Activated naive CD8-positive, alpha-beta T cell (primary cell): Measurements from ENCODE around the gene MBOAT1.

Experiments
- H3K27ac Mint-ChIP-seq: one replicate; pipeline ENCODE4 v1.8.0; 2021; ENCODE audit warnings: mixed read lengths
- H3K27me3 Mint-ChIP-seq: one replicate; pipeline ENCODE4 v1.8.0; 2021; ENCODE audit warnings: mixed read lengths
- H3K36me3 Mint-ChIP-seq: one replicate; pipeline ENCODE4 v1.8.0; 2021; ENCODE audit warnings: mixed read lengths
- H3K4me1 Mint-ChIP-seq: one replicate; pipeline ENCODE4 v1.8.0; 2021; ENCODE audit warnings: low read depth, mixed read lengths
- H3K4me3 Mint-ChIP-seq: one replicate; pipeline ENCODE4 v1.8.0; 2021; ENCODE audit warnings: mild to moderate bottlenecking, mixed read lengths
- H3K9me3 Mint-ChIP-seq: one replicate; pipeline ENCODE4 v1.8.0; 2021; ENCODE audit warnings: low read depth, mixed read lengths

The MBOAT1 gene

GRCh38 chr6:20238688-20239587 lies 26.7 kb upstream of the MBOAT1 start:
- no peak overlapping the region for H3K4me3 Mint-ChIP-seq
- no peaks in the 10 kb centered on the region for H3K36me3 Mint-ChIP-seq
- no peak overlapping the region for H3K27ac Mint-ChIP-seq
- no peaks in the 10 kb centered on the region for H3K9me3 Mint-ChIP-seq
- peaks cover 4% of the 10 kb centered on the region for H3K4me1 Mint-ChIP-seq
- H3K27me3 Mint-ChIP-seq: no peaks in the 10 kb centered on the region

GRCh38 chr6:20237677-20238460 lies 25.6 kb upstream of the MBOAT1 start:
- Mint-ChIP-seq H3K4me1 (peaks cover 4% of the 10 kb centered on the region), H3K27ac (no peak overlapping the region), H3K4me3 (no peak overlapping the region), H3K9me3 (no peaks in the 10 kb centered on the region), H3K27me3 (no peaks in the 10 kb centered on the region), H3K36me3 (no peaks in the 10 kb centered on the region)

- no peaks in the 10 kb centered on the region for H3K36me3 Mint-ChIP-seq
- no peak overlapping the region for H3K27ac Mint-ChIP-seq
- peaks cover 4% of the 10 kb centered on the region for H3K4me1 Mint-ChIP-seq
- H3K9me3 Mint-ChIP-seq: no peaks in the 10 kb centered on the region
- no peak overlapping the region for H3K4me3 Mint-ChIP-seq
- no peaks in the 10 kb centered on the region for H3K27me3 Mint-ChIP-seq
Measured at GRCh38 chr6:20236909-20237600, 24.8 kb upstream of the MBOAT1 start.

- H3K4me3 Mint-ChIP-seq: no peak overlapping the region
- no peaks in the 10 kb centered on the region for H3K9me3 Mint-ChIP-seq
- H3K27me3 Mint-ChIP-seq: no peaks in the 10 kb centered on the region
- H3K36me3 Mint-ChIP-seq: no peaks in the 10 kb centered on the region
- H3K4me1 Mint-ChIP-seq: peaks cover 4% of the 10 kb centered on the region
- no peak overlapping the region for H3K27ac Mint-ChIP-seq
Measured at GRCh38 chr6:20236344-20236743, 24.1 kb upstream of the MBOAT1 start.

GRCh38 chr6:20235041-20235440 lies 22.8 kb upstream of the MBOAT1 start:
- H3K36me3 Mint-ChIP-seq: no peaks in the 10 kb centered on the region
- no peak overlapping the region for H3K4me3 Mint-ChIP-seq
- H3K27me3 Mint-ChIP-seq: no peaks in the 10 kb centered on the region
- H3K27ac Mint-ChIP-seq: no peak overlapping the region
- H3K4me1 Mint-ChIP-seq: peaks cover 4% of the 10 kb centered on the region
- no peaks in the 10 kb centered on the region for H3K9me3 Mint-ChIP-seq

- Mint-ChIP-seq H3K27me3 (no peaks in the 10 kb centered on the region), H3K9me3 (no peaks in the 10 kb centered on the region), H3K4me1 (peaks cover 4% of the 10 kb centered on the region), H3K27ac (no peak overlapping the region), H3K36me3 (peaks cover 3% of the 10 kb centered on the region), H3K4me3 (no peak overlapping the region)
Measured at GRCh38 chr6:20234136-20234535, 21.9 kb upstream of the MBOAT1 start.

GRCh38 chr6:20233007-20233730 lies 20.9 kb upstream of the MBOAT1 start:
- no peak overlapping the region for H3K27ac Mint-ChIP-seq
- H3K4me3 Mint-ChIP-seq: no peak overlapping the region
- no peaks in the 10 kb centered on the region for H3K9me3 Mint-ChIP-seq
- peaks cover 3% of the 10 kb centered on the region for H3K36me3 Mint-ChIP-seq
- H3K4me1 Mint-ChIP-seq: peaks cover 4% of the 10 kb centered on the region
- H3K27me3 Mint-ChIP-seq: no peaks in the 10 kb centered on the region

- Mint-ChIP-seq H3K4me1 (no peaks in the 10 kb centered on the region), H3K27me3 (no peaks in the 10 kb centered on the region), H3K27ac (no peak overlapping the region), H3K4me3 (no peak overlapping the region), H3K36me3 (peaks cover 3% of the 10 kb centered on the region), H3K9me3 (no peaks in the 10 kb centered on the region)
Measured at GRCh38 chr6:20232188-20232587, 19.9 kb upstream of the MBOAT1 start.

GRCh38 chr6:20230401-20231119 lies 18.3 kb upstream of the MBOAT1 start:
- Mint-ChIP-seq H3K27ac (no peak overlapping the region), H3K9me3 (no peaks in the 10 kb centered on the region), H3K4me1 (no peaks in the 10 kb centered on the region), H3K36me3 (peaks cover 3% of the 10 kb centered on the region), H3K4me3 (no peak overlapping the region), H3K27me3 (no peaks in the 10 kb centered on the region)

- no peaks in the 10 kb centered on the region for H3K27me3 Mint-ChIP-seq
- no peaks in the 10 kb centered on the region for H3K9me3 Mint-ChIP-seq
- H3K4me1 Mint-ChIP-seq: no peaks in the 10 kb centered on the region
- H3K27ac Mint-ChIP-seq: no peak overlapping the region
- H3K36me3 Mint-ChIP-seq: peaks cover 3% of the 10 kb centered on the region
- no peak overlapping the region for H3K4me3 Mint-ChIP-seq
Measured at GRCh38 chr6:20229881-20230280, 17.6 kb upstream of the MBOAT1 start.

GRCh38 chr6:20227350-20227749 lies 15.1 kb upstream of the MBOAT1 start:
- Mint-ChIP-seq H3K27ac (no peak overlapping the region), H3K9me3 (no peaks in the 10 kb centered on the region), H3K27me3 (peaks cover 1% of the 10 kb centered on the region), H3K36me3 (peaks cover 3% of the 10 kb centered on the region), H3K4me1 (no peaks in the 10 kb centered on the region), H3K4me3 (no peak overlapping the region)

GRCh38 chr6:20223141-20223540 lies 10.9 kb upstream of the MBOAT1 start:
- Mint-ChIP-seq H3K9me3 (no peaks in the 10 kb centered on the region), H3K4me3 (no peak overlapping the region), H3K27me3 (peaks cover 4% of the 10 kb centered on the region), H3K36me3 (no peaks in the 10 kb centered on the region), H3K27ac (no peak overlapping the region), H3K4me1 (no peaks in the 10 kb centered on the region)

- no peak overlapping the region for H3K4me3 Mint-ChIP-seq
- H3K27me3 Mint-ChIP-seq: peaks cover 4% of the 10 kb centered on the region
- H3K4me1 Mint-ChIP-seq: no peaks in the 10 kb centered on the region
- no peaks in the 10 kb centered on the region for H3K36me3 Mint-ChIP-seq
- H3K9me3 Mint-ChIP-seq: no peaks in the 10 kb centered on the region
- no peak overlapping the region for H3K27ac Mint-ChIP-seq
Measured at GRCh38 chr6:20221421-20221820, 9.2 kb upstream of the MBOAT1 start.

- no peaks in the 10 kb centered on the region for H3K36me3 Mint-ChIP-seq
- no peak overlapping the region for H3K27ac Mint-ChIP-seq
- H3K4me1 Mint-ChIP-seq: no peaks in the 10 kb centered on the region
- no peak overlapping the region for H3K4me3 Mint-ChIP-seq
- H3K9me3 Mint-ChIP-seq: no peaks in the 10 kb centered on the region
- H3K27me3 Mint-ChIP-seq: peaks cover 4% of the 10 kb centered on the region
Measured at GRCh38 chr6:20220359-20220758, 8.1 kb upstream of the MBOAT1 start.
